Stimulated activated CD4-positive, alpha-beta T cell treated with anti-CD3 and anti-CD28 coated beads, Interleukin-4, amount 100 ng/mL, for 24 hours (primary cell): Measurements from ENCODE around the gene PRDM15.

Source experiments
- DNase-seq: peaks from one replicate; pipeline ENCODE4 v3.0.0-alpha.2; 2020

Gene PRDM15

DNA sequence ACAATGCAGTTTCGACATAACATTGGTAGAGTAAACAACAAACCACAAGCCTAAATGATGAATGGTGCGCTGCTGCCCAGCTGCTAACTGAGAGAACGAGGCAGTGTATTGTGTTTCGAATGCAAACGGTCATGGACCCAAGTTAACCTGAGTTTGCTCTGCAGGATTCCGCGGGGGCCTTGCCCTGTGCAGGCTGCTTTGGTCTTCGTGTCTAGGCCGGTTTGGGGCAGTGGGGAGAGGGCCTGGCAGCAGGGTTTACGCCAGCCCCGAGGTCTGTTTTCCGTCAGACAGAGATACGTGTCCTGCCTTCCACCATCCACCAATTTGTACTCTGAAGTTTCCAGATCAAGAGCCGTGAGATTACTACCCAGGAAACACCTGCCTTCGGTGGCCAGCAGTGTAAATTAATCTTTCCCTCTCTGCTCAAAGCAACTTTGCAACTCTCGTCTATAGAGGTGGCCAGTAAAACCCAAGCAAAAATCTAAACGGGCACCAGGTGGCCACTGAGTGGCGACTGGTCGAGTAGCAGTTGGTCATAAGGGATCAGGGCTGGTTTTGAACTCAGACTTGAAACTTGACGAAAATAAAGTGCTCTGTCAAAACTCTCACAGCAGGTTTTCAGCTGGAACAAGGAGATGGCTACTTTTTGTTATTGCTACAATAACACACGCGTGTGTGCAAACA, 6.3 kb upstream of the PRDM15 start:
- DNase-seq, result no peak

DNA sequence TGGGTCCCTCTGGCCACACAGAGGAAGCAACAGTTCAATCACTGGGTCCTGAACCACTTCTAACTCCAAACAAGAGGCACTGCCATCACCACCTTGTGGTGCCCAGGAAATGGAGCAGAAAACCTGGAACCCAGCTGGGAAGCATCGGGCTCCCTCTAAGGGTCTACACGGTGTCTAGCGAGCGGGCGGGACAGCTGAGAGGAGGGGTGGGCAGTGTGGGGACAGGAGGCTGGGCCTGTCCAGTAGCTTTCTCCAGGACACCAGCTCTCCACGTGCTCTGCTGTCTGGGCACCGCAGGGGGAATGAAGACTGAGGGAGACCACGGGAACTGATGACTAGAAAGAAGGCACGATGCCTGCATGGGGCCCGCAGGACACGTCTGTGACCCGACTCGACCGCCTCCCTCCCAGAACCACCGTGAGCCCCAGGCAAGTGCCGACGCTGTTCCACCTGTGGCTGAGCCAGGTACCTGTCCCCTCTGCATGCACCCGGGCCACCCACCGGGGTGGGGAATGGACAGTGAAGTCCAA, 5.4 kb upstream of the PRDM15 start:
- DNase-seq, result no peak

DNA sequence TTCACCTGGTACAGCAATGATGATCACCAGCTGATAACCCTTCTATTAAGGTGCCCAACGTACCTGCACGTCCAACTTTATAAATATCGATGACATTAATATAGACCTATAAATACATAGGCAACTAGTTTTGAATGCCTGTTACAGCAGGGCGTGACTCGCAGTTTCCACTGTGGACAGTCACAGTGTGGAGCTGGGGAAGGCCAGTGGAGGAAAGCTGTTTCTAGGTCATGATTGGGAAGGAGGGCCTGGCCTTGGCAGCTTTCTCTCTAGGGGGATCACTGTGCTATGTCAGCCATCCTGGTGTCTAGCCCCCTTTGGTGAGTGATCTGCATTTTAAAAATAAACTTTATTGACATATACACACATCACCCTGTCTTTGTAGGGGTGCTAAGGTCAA, 4.4 kb upstream of the PRDM15 start:
- no peak for DNase-seq

DNA sequence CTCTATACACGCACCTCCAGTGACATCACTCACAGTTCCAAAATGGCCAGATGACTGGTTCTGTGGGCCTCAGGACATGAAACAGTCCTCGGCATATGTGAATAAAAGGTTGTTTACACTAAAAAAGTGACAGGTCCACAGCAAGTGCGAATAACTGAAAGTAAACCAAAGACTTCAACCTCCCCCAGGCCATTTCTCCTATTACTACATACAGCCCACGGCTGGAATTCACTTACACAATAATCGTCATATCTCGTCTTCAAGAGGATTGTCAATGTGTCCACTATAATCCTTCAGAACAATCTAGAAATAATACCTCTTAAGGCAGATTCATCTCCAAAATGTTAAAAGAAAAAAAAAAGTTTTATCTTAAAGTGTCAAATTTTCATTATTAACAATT, 1.9 kb upstream of the PRDM15 start:
- DNase-seq, result no peak

DNA sequence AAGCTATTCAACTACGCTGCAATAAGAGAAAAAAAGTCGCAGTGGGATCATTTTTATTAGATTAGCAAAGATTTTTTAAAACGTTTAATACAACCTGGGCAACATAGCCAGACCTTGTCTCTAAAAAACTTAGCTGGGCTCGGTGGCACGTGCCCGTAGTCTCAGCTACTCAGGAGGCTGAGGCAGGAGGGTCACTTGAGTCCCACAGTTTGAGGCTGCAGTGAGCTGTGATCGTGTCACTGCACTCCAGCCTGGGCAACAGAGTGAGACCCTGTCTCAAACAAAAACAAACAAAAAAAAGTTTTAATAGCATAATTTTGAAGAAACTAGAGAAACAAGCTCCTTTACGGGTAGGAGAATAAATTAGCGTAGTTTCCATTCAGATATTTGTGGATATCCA, 1.0 kb upstream of the PRDM15 start:
- no peak for DNase-seq

DNA sequence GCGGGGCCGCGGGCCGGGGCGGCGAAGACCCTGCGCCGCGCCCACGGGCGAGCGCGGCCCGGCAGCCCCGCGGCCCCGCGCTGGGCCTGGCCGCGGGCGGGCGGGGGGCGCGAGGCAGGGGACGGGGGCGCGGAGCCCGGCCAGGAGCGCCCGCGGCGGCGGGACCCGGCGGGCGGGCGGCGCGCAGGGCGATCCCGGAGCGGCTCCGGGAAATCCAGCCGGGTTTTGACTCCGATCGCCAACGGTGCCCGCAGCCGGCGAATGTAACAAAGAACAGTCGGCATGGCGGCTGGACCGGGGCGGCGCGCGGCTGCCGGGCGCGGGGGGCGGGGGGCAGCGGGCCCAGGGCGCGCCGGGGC, 334 bp downstream of the PRDM15 start:
- peak; percentile 81 for DNase-seq

- peak; percentile 40 for DNase-seq
These were observed 978 bp downstream of the PRDM15 start for GRCh38 chr21:41877901-41878830.

GRCh38 chr21:41876928-41877652, 2.1 kb downstream of the PRDM15 start:
- no peak for DNase-seq

DNA sequence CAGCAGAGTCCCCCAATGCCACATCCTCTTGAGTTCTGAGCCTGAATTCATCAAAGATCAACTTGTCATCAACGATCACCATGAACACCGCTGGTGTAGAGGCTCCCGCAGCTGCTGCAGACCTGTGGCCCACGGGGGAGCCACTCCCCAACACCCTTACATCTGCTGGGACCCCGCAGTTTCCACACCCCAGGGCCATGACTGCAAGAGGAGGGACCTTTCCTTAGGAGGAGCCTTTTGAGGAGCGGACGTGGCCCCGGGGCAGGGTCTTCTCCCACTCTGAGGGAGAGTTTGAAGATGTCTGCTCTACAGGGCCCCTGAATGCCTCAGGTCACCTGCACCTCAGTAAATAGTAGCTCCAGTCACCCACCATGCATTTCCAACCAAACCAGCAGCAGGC, 2.7 kb downstream of the PRDM15 start:
- DNase-seq, result no peak

DNA sequence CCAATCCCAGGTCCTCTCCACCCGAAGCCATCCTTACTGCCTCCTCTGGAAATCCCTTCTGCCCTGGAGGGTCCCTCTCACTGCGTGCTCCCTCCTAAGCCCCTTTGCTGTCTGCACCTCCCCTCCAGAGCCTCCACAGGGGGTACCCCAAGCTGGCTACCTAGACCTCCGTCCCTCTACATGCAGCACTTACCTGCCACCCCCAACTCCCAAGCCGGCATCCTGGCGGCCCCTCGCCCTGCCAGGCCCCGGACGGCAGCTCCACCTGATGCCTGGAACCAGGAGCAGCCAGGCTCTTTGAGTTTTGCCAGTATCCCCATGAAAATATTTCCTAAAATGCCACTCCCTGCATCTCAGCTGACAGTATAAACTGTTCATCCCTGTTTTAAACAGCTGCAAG, 4.1 kb downstream of the PRDM15 start:
- DNase-seq, result no peak

GRCh38 chr21:41874611-41875010, 4.5 kb downstream of the PRDM15 start:
- no peak for DNase-seq

DNA sequence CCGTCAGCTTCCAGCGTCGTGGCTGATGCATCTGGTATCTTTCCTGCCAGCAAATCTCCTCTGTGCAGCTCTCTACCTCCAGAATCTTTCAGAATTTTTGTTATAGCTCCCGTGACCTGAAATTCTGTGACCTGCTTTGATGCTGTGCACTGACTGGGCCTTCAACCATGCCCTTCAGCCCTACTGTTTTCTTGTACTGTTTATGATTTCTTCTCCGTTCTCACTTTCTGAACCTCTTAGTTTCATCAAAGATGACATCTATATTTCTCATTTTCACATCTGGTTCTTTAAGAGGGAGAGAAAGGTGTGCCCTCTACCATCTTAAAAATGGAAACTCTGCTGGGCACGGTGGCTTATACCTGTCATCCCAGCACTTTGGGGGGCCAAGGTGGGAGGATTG, 5.7 kb downstream of the PRDM15 start:
- DNase-seq, result no peak

DNA sequence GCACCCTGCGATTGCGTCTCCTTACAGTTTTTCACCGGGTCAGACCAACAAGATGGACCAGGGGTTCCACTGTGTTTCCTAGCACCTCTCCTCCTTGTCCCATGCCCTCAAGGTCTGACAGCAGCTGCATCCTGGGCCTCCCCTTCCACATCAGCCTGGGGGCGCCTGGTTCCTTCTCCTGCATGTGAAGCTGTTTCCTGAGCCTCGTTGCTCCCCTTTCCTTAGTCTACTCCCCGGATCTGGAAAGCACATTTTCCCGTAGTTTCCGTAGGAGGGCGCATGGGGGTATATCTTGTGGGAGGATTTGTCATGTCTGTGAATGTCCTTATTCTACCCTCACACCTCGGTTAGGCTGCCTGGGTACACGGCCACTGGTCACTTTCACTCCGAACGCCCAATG, 6.1 kb downstream of the PRDM15 start:
- DNase-seq, result no peak

DNA sequence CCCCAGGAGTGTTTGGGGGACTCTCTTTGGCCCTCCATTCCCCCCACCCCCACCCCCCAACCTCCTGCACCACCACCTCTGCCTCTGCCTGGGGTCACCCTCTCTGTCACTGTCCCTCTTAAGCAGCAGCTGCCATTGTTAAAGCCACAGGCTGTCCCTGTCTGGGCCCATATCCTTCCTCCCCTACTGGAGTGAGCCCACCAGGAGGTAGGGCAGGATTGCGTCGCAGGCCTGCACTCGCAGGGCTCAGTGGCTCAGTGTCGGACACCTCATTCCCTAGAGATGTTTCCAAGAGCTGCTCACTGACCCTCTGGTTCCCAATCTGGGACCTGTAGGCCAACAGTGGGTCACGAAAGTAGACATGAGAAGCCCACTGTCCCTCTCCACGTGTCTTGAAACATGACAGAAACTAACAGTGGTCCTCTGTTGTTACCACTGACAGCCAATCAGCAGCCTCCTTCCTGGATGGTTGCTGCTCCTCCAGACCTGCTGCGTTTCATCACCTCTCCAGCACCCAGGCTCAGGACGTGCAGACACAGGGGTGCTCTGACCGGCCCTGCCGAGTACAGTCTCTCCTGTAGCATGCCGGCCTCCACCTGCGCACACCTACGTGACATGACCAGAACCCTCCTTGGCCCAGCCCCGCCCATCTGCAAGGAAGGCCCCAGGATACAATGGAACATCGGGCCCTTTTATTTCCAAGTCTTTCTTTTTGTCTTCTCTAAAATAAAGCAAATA, 7.7 kb downstream of the PRDM15 start:
- DNase-seq, result no peak

DNA sequence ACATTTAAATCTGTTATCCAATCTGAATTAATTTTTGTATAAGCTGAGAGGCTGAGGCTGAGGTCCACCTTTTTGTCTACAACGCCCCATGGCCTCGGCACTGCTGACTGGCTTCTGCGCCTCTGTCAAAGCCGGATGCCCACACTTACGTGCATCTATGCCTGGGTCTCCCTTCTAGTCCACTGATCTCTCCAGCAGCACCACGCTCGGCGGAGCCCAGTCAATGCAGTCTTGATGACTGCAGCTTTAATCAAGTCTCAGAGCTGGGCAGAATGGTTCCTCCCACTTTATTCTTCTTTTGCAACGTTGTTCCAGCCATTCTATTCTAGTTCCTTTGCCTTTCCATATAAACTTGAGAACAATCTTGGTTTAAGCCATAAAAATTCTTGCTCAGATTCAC, 9.4 kb downstream of the PRDM15 start:
- DNase-seq, result no peak

DNA sequence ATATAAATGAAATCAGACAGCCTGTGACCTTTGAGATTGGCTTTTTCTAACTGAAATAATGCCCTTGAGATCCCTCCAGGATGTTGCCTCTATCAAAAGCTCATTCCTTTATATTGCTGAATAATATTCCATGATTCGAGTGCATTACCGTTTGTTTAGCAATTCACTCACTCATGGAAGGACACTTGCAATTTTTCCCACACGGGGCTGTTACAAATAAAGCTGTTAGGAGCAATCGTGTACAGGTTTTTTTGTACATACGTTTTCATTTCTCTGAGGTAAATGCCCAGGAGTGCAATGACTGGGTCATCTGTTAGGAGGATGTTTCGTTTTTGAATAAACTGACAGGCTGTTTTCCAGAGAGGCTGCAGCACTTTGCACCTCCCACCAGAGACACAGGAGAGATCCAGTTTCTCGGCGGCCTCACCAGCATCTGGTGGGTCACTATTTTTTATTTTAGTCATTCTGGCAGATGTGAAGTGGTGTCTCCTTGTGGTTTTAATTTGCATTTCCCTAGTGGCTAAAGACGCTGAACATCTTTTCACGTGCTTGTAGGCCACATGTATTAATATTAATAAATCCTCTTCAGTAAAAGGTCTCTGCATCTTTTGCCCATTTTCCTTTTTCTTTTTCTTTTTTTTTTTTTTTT, 11.0 kb downstream of the PRDM15 start:
- DNase-seq, result no peak

GRCh38 chr21:41867313-41867712, 11.8 kb downstream of the PRDM15 start:
- DNase-seq, result no peak

DNA sequence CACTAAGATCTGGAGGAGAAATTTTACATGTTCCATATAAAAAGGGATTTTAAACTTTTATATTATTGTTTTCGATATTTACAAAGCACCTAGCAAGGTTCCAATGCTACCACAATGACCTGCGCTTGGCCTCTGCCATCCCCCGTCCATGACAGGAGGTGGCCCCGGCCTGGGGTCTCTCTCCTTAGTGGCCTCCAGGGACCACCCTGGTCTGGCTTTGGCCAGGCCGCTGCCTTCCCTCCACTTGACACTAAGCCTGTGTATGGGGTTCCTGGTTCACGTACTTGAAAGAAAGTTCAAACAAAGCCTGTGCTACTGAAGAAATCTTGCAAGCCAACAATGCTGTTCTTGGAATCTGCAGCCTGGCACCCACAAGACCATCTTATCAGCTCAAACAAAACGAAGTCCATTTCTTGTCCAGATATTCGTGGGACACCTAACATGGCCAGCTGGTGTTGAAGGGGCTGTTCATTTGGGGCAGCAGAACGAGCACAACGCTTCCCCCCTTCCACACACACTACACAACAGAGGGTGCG, 12.8 kb downstream of the PRDM15 start:
- no peak for DNase-seq

- no peak for DNase-seq
These were observed 14.0 kb downstream of the PRDM15 start for GRCh38 chr21:41865002-41865777.

DNA sequence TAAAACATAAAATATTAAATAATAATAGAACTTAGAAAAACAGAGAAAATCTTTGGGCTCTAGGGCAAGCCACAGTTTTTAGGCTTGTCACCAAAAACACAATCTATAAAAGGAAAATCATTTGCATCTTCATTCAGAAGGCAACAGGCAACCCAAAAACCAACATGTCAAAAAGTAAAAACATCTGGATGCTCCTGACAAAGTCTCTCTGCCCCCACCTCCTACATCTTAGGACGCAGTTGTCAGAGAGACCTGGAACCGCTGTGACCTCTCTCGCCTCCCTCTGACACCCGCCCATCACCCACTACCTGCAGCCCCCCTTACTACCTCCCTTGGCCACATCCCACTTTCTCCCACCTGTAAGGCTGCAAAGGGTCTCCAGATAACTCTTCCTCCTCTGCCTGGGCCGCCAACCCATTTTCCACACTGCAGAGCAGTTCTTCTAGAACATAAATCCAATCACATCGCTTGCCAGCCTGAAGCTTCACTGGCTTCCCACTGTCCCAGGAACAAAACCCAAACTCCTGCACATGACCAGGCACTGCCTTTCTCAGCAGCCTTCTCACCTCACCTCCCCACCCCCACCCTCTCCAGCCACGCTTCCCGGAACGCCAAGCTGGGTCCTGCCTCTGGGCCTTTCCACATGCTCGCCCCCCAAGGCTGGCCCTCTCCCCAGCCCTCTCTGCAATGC, 14.7 kb downstream of the PRDM15 start:
- DNase-seq, result no peak

GRCh38 chr21:41863439-41863740, 15.8 kb downstream of the PRDM15 start:
- DNase-seq, result no peak
